Urothelium cell line (cell line): ENCODE data around the gene TBC1D24.
A peak's percentile ranks its signal among the peaks of the same experiment; 100 is the strongest.

ENCODE experiments used
- DNase-seq: peaks from one replicate; pipeline ENCODE4 v3.0.0; 2011; ENCODE audit warnings: low spot score, mixed read lengths
- FAIRE-seq: peaks from 2 replicates; lab custom pipeline; 2011; peaks lifted over from hg19 to GRCh38; lab: Jason Lieb, UNC

TBC1D24 gene

GRCh38 chr16:2449118-2449517 is 25.8 kb upstream of the TBC1D24 start:
- DNase-seq (no peak), FAIRE-seq (no peak)

- FAIRE-seq = no peak
Observed at GRCh38 chr16:2450535-2450934, 24.4 kb upstream of the TBC1D24 start.

GRCh38 chr16:2450975-2451381 is 23.9 kb upstream of the TBC1D24 start:
- FAIRE-seq = no peak
- DNase-seq = no peak

More at GRCh38 chr16:2450535-2450934, 24.4 kb upstream of the TBC1D24 start:
- no peak for DNase-seq

GRCh38 chr16:2451851-2452320 is 23.0 kb upstream of the TBC1D24 start:
- FAIRE-seq = no peak
- no peak for DNase-seq

- DNase-seq (no peak), FAIRE-seq (no peak)
Observed at GRCh38 chr16:2452650-2453049, 22.3 kb upstream of the TBC1D24 start.

GRCh38 chr16:2455081-2455845 is 19.7 kb upstream of the TBC1D24 start:
- FAIRE-seq (no peak), DNase-seq (no peak)

GRCh38 chr16:2456551-2457153 is 18.3 kb upstream of the TBC1D24 start:
- DNase-seq (no peak), FAIRE-seq (no peak)

GRCh38 chr16:2457267-2457666 is 17.7 kb upstream of the TBC1D24 start:
- DNase-seq (no peak), FAIRE-seq (no peak)

- no peak for DNase-seq
- no peak for FAIRE-seq
Observed at GRCh38 chr16:2457946-2458345, 17.0 kb upstream of the TBC1D24 start.

- DNase-seq (no peak), FAIRE-seq (no peak)
Observed at GRCh38 chr16:2458887-2459646, 15.9 kb upstream of the TBC1D24 start.

GRCh38 chr16:2459647-2460390 is 15.1 kb upstream of the TBC1D24 start, which contains the start of gene TEDC2:
Gene TEDC2, plus strand, starts transcription at chr16:2460109. Its CDS starts 36 bp downstream, at chr16:2460145.
- peak; percentile 93 for FAIRE-seq
- DNase-seq = peak; percentile 99

- FAIRE-seq (no peak), DNase-seq (no peak)
Observed at GRCh38 chr16:2460391-2460713, 14.6 kb upstream of the TBC1D24 start.

GRCh38 chr16:2460916-2461315 is 14.0 kb upstream of the TBC1D24 start:
- no peak for FAIRE-seq
- DNase-seq = no peak

GRCh38 chr16:2462031-2462866 is 12.7 kb upstream of the TBC1D24 start:
- DNase-seq (no peak), FAIRE-seq (no peak)

GRCh38 chr16:2464333-2464732 is 10.6 kb upstream of the TBC1D24 start:
- DNase-seq = no peak
- no peak for FAIRE-seq

- FAIRE-seq = peak; percentile 55
- DNase-seq = no peak
Observed at GRCh38 chr16:2465653-2466415, 9.1 kb upstream of the TBC1D24 start.

- peak; percentile 44 for FAIRE-seq
- DNase-seq = no peak
Observed at GRCh38 chr16:2466667-2467527, 8.0 kb upstream of the TBC1D24 start.

- no peak for DNase-seq
- FAIRE-seq = no peak
Observed at GRCh38 chr16:2467528-2468232, 7.2 kb upstream of the TBC1D24 start.
